ENCODE measurements around the gene SLC25A24.

DNA sequence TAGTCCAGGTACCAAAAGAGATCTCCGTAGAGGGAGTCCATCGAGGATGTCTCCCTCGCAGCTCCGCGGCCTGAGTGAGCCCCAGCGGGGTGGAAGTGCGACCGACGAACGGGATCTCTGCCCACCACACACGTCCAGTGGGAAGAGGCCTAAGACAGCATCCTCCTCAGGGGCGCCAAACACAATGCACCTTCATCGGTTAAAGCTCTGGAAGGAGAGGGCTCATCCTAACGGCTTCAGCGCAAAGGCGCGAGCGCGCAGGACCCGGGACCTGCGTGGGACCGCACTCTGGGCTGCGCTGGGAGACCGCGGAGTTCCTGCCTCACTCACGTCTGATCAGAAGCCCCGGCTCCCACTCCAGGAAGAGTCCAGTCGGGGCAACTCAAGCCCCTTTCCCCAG lies 7.6 kb downstream of the SLC25A24 start:
- TF ChIP-seq CTCF (IDR thresholded peaks at IDR 0.05) (no peak), POLR2A (IDR thresholded peaks at IDR 0.05) (no peak)

All from uterus (tissue), 2 donors.